K562 (cell line): ENCODE data around the gene ECT2. TPM values are rescaled to one million over a fixed set of nuclear protein-coding genes. Genes with fewer than 3 reads are reported as not detected.

Experiments
- ATAC-seq: fragments of 200-7000 bp; cut with Tn5 transposase; 3 replicates; pipeline ENCODE4 v1.9.1; 2020; ENCODE audit warnings: moderate library complexity
- BruUV-seq: library from RNA; stranded (reverse); fragments of 400-500 nt; replicated peaks from 2 replicates; lab custom pipeline; 2021; lab: Mats Ljungman, UMichigan
- CTCF ChIA-PET: fragments of 300-600 bp; formaldehyde crosslinking; extraction: SDS; loops from one replicate; lab custom pipeline; 2021; ENCODE audit warnings: low intra/inter-chr PET ratio; lab: Yijun Ruan, JAX
- POLR2A ChIA-PET: fragments of 300-600, 350-650 bp; sonication (Branson Sonifier 250); formaldehyde crosslinking; extraction: SDS; loops from one replicate; lab custom pipeline; 2021; ENCODE audit warnings: antibody characterized with exemption, inconsistent platforms; lab: Yijun Ruan, JAX
- DNase-seq, 4 experiments: peaks; one replicate each; pipeline versions ENCODE4 v3.0.0 to v3.0.0-alpha.2; 2011 to 2018; ENCODE audit warnings: low spot score in 3 of 4, mixed read lengths in 3 of 4; ENCODE audit errors: extremely low read depth in 1 of 4
- FAIRE-seq: peaks from 2 replicates; lab custom pipeline; 2011; peaks lifted over from hg19 to GRCh38; lab: Jason Lieb, UNC
- H2AFZ ChIP-seq: 2 replicates; pipeline ENCODE4 v1.6.0; 2011; ENCODE audit warnings: low read depth, low read length, control low read depth, inconsistent platforms
- H3K27ac ChIP-seq: fragments of 200-600 bp; 3 replicates; pipeline ENCODE4 v1.8.0; 2011; ENCODE audit warnings: low read depth, mild to moderate bottlenecking, control low read depth, inconsistent platforms, low read length, moderate library complexity, mixed read lengths; ENCODE audit errors: extremely low read depth
- H3K27me3 ChIP-seq, 2 experiments: fragments of 300-600 bp in 1 of 2; 2 replicates in 1 of 2; 3 replicates in 1 of 2; pipeline versions ENCODE4 v1.6.0 to v1.8.0; 2011; ENCODE audit warnings: inconsistent platforms in 2 of 2, low read length in 2 of 2, mild to moderate bottlenecking in 1 of 2, mixed read lengths in 1 of 2, moderate library complexity in 1 of 2; ENCODE audit not compliant: control insufficient read depth in 2 of 2, insufficient read depth in 2 of 2
- H3K36me3 ChIP-seq: fragments of 300-600 bp; 3 replicates; pipeline ENCODE4 v1.8.0; 2011; ENCODE audit warnings: mild to moderate bottlenecking, low read length, inconsistent platforms; ENCODE audit not compliant: control insufficient read depth, insufficient read depth
- H3K4me1 ChIP-seq, 2 experiments: fragments of 200-600 bp in 1 of 2; replicated peaks in 1 of 2; 2 replicates in 1 of 2; 3 replicates in 1 of 2; pipeline versions ENCODE4 v1.5.1 to v1.8.0; 2011; ENCODE audit warnings: inconsistent platforms in 2 of 2, low read length in 2 of 2, mild to moderate bottlenecking in 1 of 2, mixed read lengths in 1 of 2, moderate library complexity in 1 of 2; ENCODE audit not compliant: control insufficient read depth in 2 of 2, insufficient read depth in 2 of 2
- H3K4me2 ChIP-seq: 2 replicates; pipeline ENCODE4 v1.6.1; 2011; ENCODE audit warnings: low read length, control low read depth, inconsistent platforms, mixed read lengths; ENCODE audit not compliant: insufficient read depth
- H3K4me3 ChIP-seq: fragments of 200-600 bp; sonication (generic), shearing (Covaris generic); 2 replicates; pipeline ENCODE4 v1.5.1; 2016; ENCODE audit warnings: control low read depth, inconsistent platforms
- H3K79me2 ChIP-seq: fragments of 200-600 bp; 3 replicates; pipeline ENCODE4 v1.8.0; 2011; ENCODE audit warnings: low read length, inconsistent platforms; ENCODE audit not compliant: control insufficient read depth, insufficient read depth
- H3K9ac ChIP-seq, 2 experiments: 2 replicates each; pipeline versions ENCODE4 v1.6.0 to v1.6.1; 2011; ENCODE audit warnings: low read depth in 2 of 2, low read length in 2 of 2, control low read depth in 1 of 2, inconsistent platforms in 1 of 2, mild to moderate bottlenecking in 1 of 2, mixed read lengths in 1 of 2; ENCODE audit not compliant: insufficient read depth in 1 of 2
- H3K9me1 ChIP-seq: one replicate; pipeline ENCODE4 v1.6.0; 2011; ENCODE audit warnings: inconsistent platforms, mild to moderate bottlenecking, low read length, moderate library complexity; ENCODE audit not compliant: control insufficient read depth, insufficient read depth
- H3K9me3 ChIP-seq: replicated peaks from 2 replicates; pipeline ENCODE4 v1.5.1; 2011; ENCODE audit warnings: low read depth, low read length, inconsistent platforms; ENCODE audit not compliant: control insufficient read depth, insufficient read depth
- H4K20me1 ChIP-seq: replicated peaks from 2 replicates; pipeline ENCODE4 v1.6.1; 2011; ENCODE audit warnings: low read length, inconsistent platforms, mixed read lengths; ENCODE audit not compliant: control insufficient read depth, insufficient read depth
- CTCF ChIP-seq, 3 experiments: IDR thresholded peaks in 2 of 3; conservative IDR thresholded peaks in 1 of 3; 2 replicates each; pipeline ENCODE4 v1.5.1; 2011 to 2012; ENCODE audit warnings: low read length in 3 of 3, mild to moderate bottlenecking in 3 of 3, control low read depth in 2 of 3, improper control_type of control experiment in 1 of 3, inconsistent platforms in 1 of 3, low read depth in 1 of 3, mixed read lengths in 1 of 3, moderate library complexity in 1 of 3; ENCODE audit not compliant: insufficient read depth in 2 of 3
- KLF10 ChIP-seq: fragments of 250-450 bp; sonication (Bioruptor Pico); IDR thresholded peaks from 2 replicates; pipeline ENCODE4 v1.6.1; 2021; ENCODE audit warnings: matching md5 sums
- NR4A1 ChIP-seq, 2 experiments: fragments of 250-450 bp in 1 of 2; fragments of 450-650 bp in 1 of 2; sonication (Bioruptor Pico) in 1 of 2; IDR thresholded peaks; 2 replicates each; pipeline versions ENCODE4 v1.4.0 to v1.6.1; 2016 to 2020; ENCODE audit warnings: mild to moderate bottlenecking in 2 of 2, missing compliant biosample characterization in 1 of 2, missing genetic modification characterization in 1 of 2, moderate library complexity in 1 of 2
- RCOR1 ChIP-seq, 2 experiments: IDR thresholded peaks; 2 replicates each; pipeline ENCODE4 v1.6.1; 2012; ENCODE audit warnings: low read depth in 2 of 2, low read length in 2 of 2, borderline replicate concordance in 1 of 2, improper control_type of control experiment in 1 of 2
- REST ChIP-seq, 2 experiments: fragments of 450-650 bp; formaldehyde crosslinking in 1 of 2; IDR thresholded peaks; 2 replicates each; pipeline versions ENCODE4 v1.4.0 to v1.6.1; 2014 to 2020; ENCODE audit warnings: mild to moderate bottlenecking in 2 of 2, borderline replicate concordance in 1 of 2, low read depth in 1 of 2
- SMC3 ChIP-seq: conservative IDR thresholded peaks from 2 replicates; pipeline ENCODE4 v1.6.1; 2011; ENCODE audit warnings: low read depth, low read length, improper control_type of control experiment; ENCODE audit not compliant: insufficient read depth
- TRIM24 ChIP-seq, 2 experiments: fragments of 450-650 bp; IDR thresholded peaks; 2 replicates each; pipeline ENCODE4 v1.6.1; 2016
- ZKSCAN8 ChIP-seq: fragments of 200-800 bp; sonication (Bioruptor generic); IDR thresholded peaks from 2 replicates; pipeline ENCODE4 v1.6.1; 2016; ENCODE audit warnings: missing genetic modification characterization, missing compliant biosample characterization
- ZNF75A ChIP-seq: fragments of 450-650 bp; formaldehyde crosslinking; IDR thresholded peaks from 2 replicates; pipeline ENCODE4 v1.4.0; 2020; ENCODE audit warnings: mild to moderate bottlenecking
- WGBS: fragments of 100-300 bp; shearing (Covaris generic); methylation state at CpG from one replicate; pipeline ENCODE4 v1.1.6; 2016; ENCODE audit warnings: low coverage, mixed read lengths; ENCODE audit not compliant: insufficient coverage; ENCODE audit errors: missing lambda C conversion rate; 5-methylcytosine and 5-hydroxymethylcytosine counted together
- in situ Hi-C: fragments of 300-500 bp; cut with MboI; formaldehyde crosslinking; loops from 4 replicates; pipeline ENCODE4 v1.15.0; 2018; ENCODE audit warnings: inconsistent platforms, mixed read lengths
- intact Hi-C: fragments of 100-400 bp; cut with micrococcal nuclease; formaldehyde crosslinking; loops from 2 replicates; pipeline ENCODE4 v1.14.2; 2022
- polyA plus RNA-seq, 8 experiments: library from polyadenylated mRNA; depleted of rRNA in 4 of 8; stranded (reverse) in 5 of 8; unstranded in 3 of 8; fragments of >200 nt; fragmentation: Nextera tagmentation in 2 of 8; fragmentation: Illumina TruSeq in 1 of 8; extraction: Ambion mirVana in 2 of 8; extraction: Trizol in 1 of 8; gene quantifications; 2 replicates each; pipeline versions ENCODE4 v1.2.1 to v1.2.3, GENCODE V29; 2011 to 2014; ENCODE audit warnings: inconsistent platforms in 1 of 8, missing spikeins in 1 of 8
- total RNA-seq, 7 experiments: library from RNA; depleted of rRNA in 6 of 7; stranded (reverse); fragments of >200 nt in 6 of 7; fragmentation: Illumina TruSeq in 2 of 7; extraction: Trizol in 2 of 7; gene quantifications; 2 replicates each; pipeline versions ENCODE4 v1.2.1 to v1.2.3, GENCODE V29; 2011 to 2021; ENCODE audit warnings: low replicate concordance in 1 of 7

The ECT2 gene
- total and polyA plus RNA-seq, 9 of the 15 experiments (the other 6 are each of a cell fraction or from before 2014, with no cell fraction given): 19.0 to 53.0 (median 36.5) TPM

GRCh38 chr3:172832983-172833382 lies 82.5 kb downstream of the ECT2 start (continued):
- no peak for TF ChIP-seq KLF10 (CRISPR knock-in tag)
- TF ChIP-seq ZKSCAN8: no peak

- H3K4me2 ChIP-seq: no peak overlapping the region
- H3K9me1 ChIP-seq: no peaks in the 10 kb centered on the region
- no peak overlapping the region for H3K9ac ChIP-seq
- DNase-seq: peak; percentile 23 to 76 (median 30)
- POLR2A ChIA-PET: interaction anchor here (1.1 kb wide), 1 partner anchor 9 kb away, joined by 3 read pairs; no protein-coding TSS in a partner anchor
- no peaks in the 10 kb centered on the region for H3K79me2 ChIP-seq
- H3K36me3 ChIP-seq: no peaks in the 10 kb centered on the region
- H2AFZ ChIP-seq: peak overlapping the region; percentile 57
- peak; percentile 89 for ATAC-seq
- peaks cover 0 to 4% of the 10 kb centered on the region in 2 experiments; a peak in 1 of 5 replicates for H3K4me1 ChIP-seq
- H3K27ac ChIP-seq: no peak overlapping the region
- FAIRE-seq: peak; percentile 83
- no peaks in the 10 kb centered on the region for H4K20me1 ChIP-seq
- intact Hi-C loops (loop anchor here (1.0 to 10.0 kb wide), 4 partner anchors 76 to 438 kb away; no protein-coding TSS in a partner anchor), in situ Hi-C loops (no loop called here)
- BruUV-seq: no TSS peak
- H3K27me3 ChIP-seq: no peaks in the 10 kb centered on the region
- WGBS: 20% methylated on average over 6 of the region's 6 CpGs
- no peak overlapping the region for H3K4me3 ChIP-seq
- no peaks in the 10 kb centered on the region for H3K9me3 ChIP-seq
- CTCF ChIA-PET: interaction anchor here (0.6 kb wide), 1 partner anchor 14 kb away, joined by 3 read pairs; no protein-coding TSS in a partner anchor
- TF ChIP-seq CTCF (IDR thresholded peaks at IDR 0.05 in 2 of 3, conservative IDR thresholded peaks at IDR 0.05 in 1 of 3; ENCODE audit: insufficient read depth in 2 of 3, low read depth in 1 of 3, low read length in 3 of 3) (peak; percentile 37 to 73 (median 65); a peak in 5 of 6 replicates), REST (IDR thresholded peaks at IDR 0.05; ENCODE audit: borderline replicate concordance) (peak; percentile 72; the same call in 1 of the 2 replicates), REST (CRISPR knock-in tag; IDR thresholded peaks at IDR 0.05; ENCODE audit: low read depth) (no peak), ZNF75A (CRISPR knock-in tag) (no peak), TRIM24 (IDR thresholded peaks at IDR 0.05) (no peak), SMC3 (peak; percentile 62), NR4A1 (CRISPR knock-in tag; IDR thresholded peaks at IDR 0.05) (no peak), NR4A1 (tag; IDR thresholded peaks at IDR 0.05) (no peak), RCOR1 (IDR thresholded peaks at IDR 0.05; ENCODE audit: borderline replicate concordance in 1 of 2, low read depth in 2 of 2, low read length in 2 of 2) (peak in 1 of 2 experiments; percentile 70; a peak in 1 of 4 replicates)
Measured at GRCh38 chr3:172836390-172836997, 86.0 kb downstream of the ECT2 start.
